ENCODE measurements around the gene DCAF12.

Gene DCAF12

GRCh38 chr9:34125681-34126206, 754 bp downstream of the DCAF12 start:
- no peak for DNase-seq (ENCODE audit: low read depth in 1 of 2, low spot score in 1 of 2)

GRCh38 chr9:34124926-34125325, 1.6 kb downstream of the DCAF12 start:
- no peak for DNase-seq (ENCODE audit: low read depth in 1 of 2, low spot score in 1 of 2)

- no peak for DNase-seq (ENCODE audit: low read depth in 1 of 2, low spot score in 1 of 2)
Observed at GRCh38 chr9:34124099-34124498, 2.4 kb downstream of the DCAF12 start.

GRCh38 chr9:34123682-34124081, 2.8 kb downstream of the DCAF12 start:
- no peak for DNase-seq (ENCODE audit: low read depth in 1 of 2, low spot score in 1 of 2)

GRCh38 chr9:34121996-34122395, 4.5 kb downstream of the DCAF12 start:
- no peak for DNase-seq (ENCODE audit: low read depth in 1 of 2, low spot score in 1 of 2)

- DNase-seq (ENCODE audit: low read depth in 1 of 2, low spot score in 1 of 2) = no peak
Observed at GRCh38 chr9:34119713-34120112, 6.8 kb downstream of the DCAF12 start.

GRCh38 chr9:34114436-34114835, 12.1 kb downstream of the DCAF12 start:
- no peak for DNase-seq (ENCODE audit: low read depth in 1 of 2, low spot score in 1 of 2)

GRCh38 chr9:34106110-34106509, 20.4 kb downstream of the DCAF12 start:
- DNase-seq (ENCODE audit: low read depth in 1 of 2, low spot score in 1 of 2) = no peak

GRCh38 chr9:34102796-34103195, 23.7 kb downstream of the DCAF12 start:
- no peak for DNase-seq (ENCODE audit: low read depth in 1 of 2, low spot score in 1 of 2)

GRCh38 chr9:34098307-34098706, 28.2 kb downstream of the DCAF12 start:
- DNase-seq (ENCODE audit: low read depth in 1 of 2, low spot score in 1 of 2) = no peak

GRCh38 chr9:34097865-34098264, 28.6 kb downstream of the DCAF12 start:
- DNase-seq (ENCODE audit: low read depth in 1 of 2, low spot score in 1 of 2) = no peak

- DNase-seq (ENCODE audit: low read depth in 1 of 2, low spot score in 1 of 2) = no peak
Observed at GRCh38 chr9:34096751-34097150, 29.7 kb downstream of the DCAF12 start.

GRCh38 chr9:34093578-34093977, 32.9 kb downstream of the DCAF12 start:
- DNase-seq (ENCODE audit: low read depth in 1 of 2, low spot score in 1 of 2) = no peak

GRCh38 chr9:34089311-34089710, 37.2 kb downstream of the DCAF12 start:
- no peak for DNase-seq (ENCODE audit: low read depth in 1 of 2, low spot score in 1 of 2)

GRCh38 chr9:34087370-34087769, 39.1 kb downstream of the DCAF12 start:
- DNase-seq (ENCODE audit: low read depth in 1 of 2, low spot score in 1 of 2) = no peak

- no peak for DNase-seq (ENCODE audit: low read depth in 1 of 2, low spot score in 1 of 2)
Observed at GRCh38 chr9:34086864-34087263, 39.6 kb downstream of the DCAF12 start.

GRCh38 chr9:34085581-34086500, 40.7 kb downstream of the DCAF12 start:
- DNase-seq (ENCODE audit: low read depth in 1 of 2, low spot score in 1 of 2) = no peak

- no peak for DNase-seq (ENCODE audit: low read depth in 1 of 2, low spot score in 1 of 2)
Observed at GRCh38 chr9:34084562-34084961, 41.9 kb downstream of the DCAF12 start.

- DNase-seq (ENCODE audit: low read depth in 1 of 2, low spot score in 1 of 2) = no peak
Observed at GRCh38 chr9:34079181-34079580, 47.3 kb downstream of the DCAF12 start.

GRCh38 chr9:34072868-34073590, 53.5 kb downstream of the DCAF12 start:
- no peak for DNase-seq (ENCODE audit: low read depth in 1 of 2, low spot score in 1 of 2)

GRCh38 chr9:34072410-34072809, 54.1 kb downstream of the DCAF12 start:
- DNase-seq (ENCODE audit: low read depth in 1 of 2, low spot score in 1 of 2) = no peak
